BJ (cell line): ENCODE measurements around the gene SND1. TPM values are rescaled to one million over a fixed set of nuclear protein-coding genes. Genes with fewer than 3 reads are reported as not detected.

Source experiments
- CTCF ChIA-PET: fragments of 350-600 bp; formaldehyde crosslinking; extraction: SDS; loops from one replicate; lab custom pipeline; 2021; ENCODE audit warnings: antibody characterized with exemption, inconsistent platforms; lab: Yijun Ruan, JAX
- POLR2A ChIA-PET: fragments of 300-600 bp; sonication (Branson Sonifier 250); formaldehyde crosslinking; extraction: SDS; loops from one replicate; lab custom pipeline; 2021; ENCODE audit warnings: antibody characterized with exemption; lab: Charles Lee
- DNase-seq: peaks from one replicate; pipeline ENCODE4 v3.0.0-alpha.2; 2011; ENCODE audit warnings: low read depth
- H3K27me3 ChIP-seq: 2 replicates; pipeline ENCODE4 v1.6.0; 2011; ENCODE audit warnings: low read length; ENCODE audit not compliant: control insufficient read depth, insufficient read depth
- H3K36me3 ChIP-seq: 2 replicates; pipeline ENCODE4 v1.5.1; 2011; ENCODE audit warnings: low read length; ENCODE audit not compliant: control insufficient read depth, insufficient read depth
- H3K4me3 ChIP-seq: 2 replicates; pipeline ENCODE4 v1.5.1; 2011; ENCODE audit warnings: low read depth, mild to moderate bottlenecking, control low read depth, low read length
- CTCF ChIP-seq: IDR thresholded peaks from 2 replicates; pipeline ENCODE4 v1.5.1; 2011; ENCODE audit warnings: low read depth, mild to moderate bottlenecking, control low read depth, inconsistent platforms, low read length, moderate library complexity; ENCODE audit not compliant: insufficient read depth
- polyA plus RNA-seq: library from polyadenylated mRNA; depleted of rRNA; stranded (reverse); fragments of >200 nt; gene quantifications from 2 replicates; pipeline ENCODE4 v1.2.3, GENCODE V29; 2011

The SND1 gene
- polyA plus RNA-seq, 1 experiment: 203 TPM

GRCh38 chr7:127818306-127818705 is 166.3 kb downstream of the SND1 start:
- no peak for TF ChIP-seq CTCF
- H3K4me3 ChIP-seq: no peak overlapping the region
- ChIA-PET CTCF (no interaction called here), POLR2A (no interaction called here)
- no peaks in the 10 kb centered on the region for H3K36me3 ChIP-seq
- H3K27me3 ChIP-seq: no peaks in the 10 kb centered on the region
- no peak for DNase-seq

GRCh38 chr7:127819975-127820731 is 168.2 kb downstream of the SND1 start:
- no peak for DNase-seq
- TF ChIP-seq CTCF: no peak
- H3K27me3 ChIP-seq: no peaks in the 10 kb centered on the region
- POLR2A ChIA-PET: interaction anchor here (0.5 kb wide), 1 partner anchor 389 kb away, joined by 6 read pairs; no protein-coding TSS in a partner anchor
- CTCF ChIA-PET: interaction anchor here (0.9 kb wide), 1 partner anchor 27 kb away, joined by 3 read pairs; no protein-coding TSS in a partner anchor
- H3K36me3 ChIP-seq: no peaks in the 10 kb centered on the region
- no peak overlapping the region for H3K4me3 ChIP-seq

GRCh38 chr7:127820732-127821085 is 168.7 kb downstream of the SND1 start:
- no peaks in the 10 kb centered on the region for H3K36me3 ChIP-seq
- H3K4me3 ChIP-seq: no peak overlapping the region
- no peak for TF ChIP-seq CTCF
- no peaks in the 10 kb centered on the region for H3K27me3 ChIP-seq
- ChIA-PET CTCF (interaction anchor here (0.9 kb wide), 1 partner anchor 28 kb away, joined by 3 read pairs; no protein-coding TSS in a partner anchor), POLR2A (no interaction called here)
- DNase-seq: no peak

- TF ChIP-seq CTCF: no peak
- Histone ChIP-seq H3K27me3 (no peaks in the 10 kb centered on the region), H3K4me3 (no peak overlapping the region), H3K36me3 (no peaks in the 10 kb centered on the region)
- DNase-seq: no peak
- ChIA-PET POLR2A (no interaction called here), CTCF (no interaction called here)
These were observed 169.2 kb downstream of the SND1 start for GRCh38 chr7:127821146-127821545.

- no peaks in the 10 kb centered on the region for H3K27me3 ChIP-seq
These were observed 171.0 kb downstream of the SND1 start for GRCh38 chr7:127822822-127823508.

More at GRCh38 chr7:127822822-127823508, 171.0 kb downstream of the SND1 start:
- no peaks in the 10 kb centered on the region for H3K36me3 ChIP-seq
- ChIA-PET POLR2A (no interaction called here), CTCF (interaction anchor here (1.0 kb wide), 1 partner anchor 30 kb away, joined by 3 read pairs; no protein-coding TSS in a partner anchor)
- no peak overlapping the region for H3K4me3 ChIP-seq
- TF ChIP-seq CTCF: no peak
- DNase-seq: no peak
